Body of pancreas (tissue), 4 donors: ENCODE results near the gene RANBP17.

Source experiments
- POLR2A ChIP-seq, 3 donors: fragments of 450-650 bp; IDR thresholded peaks; one replicate each; pipeline ENCODE4 v1.6.1; 2016; ENCODE audit warnings: antibody characterized with exemption in 3 of 3, mild to moderate bottlenecking in 2 of 3
- TF ChIP-seq, protein P1 (sequence below), 7 experiments: fragments of 450-650 bp in 4 of 7; fragments of 200-600 bp in 3 of 7; sonication (generic) in 3 of 7; IDR thresholded peaks; one replicate each; pipeline ENCODE4 v1.5.1; 2016 to 2019; ENCODE audit warnings: antibody characterized with exemption in 7 of 7

GRCh38 chr5:171310819-171311321 is 449.1 kb downstream of the RANBP17 start:
- TF ChIP-seq, protein P1, sequence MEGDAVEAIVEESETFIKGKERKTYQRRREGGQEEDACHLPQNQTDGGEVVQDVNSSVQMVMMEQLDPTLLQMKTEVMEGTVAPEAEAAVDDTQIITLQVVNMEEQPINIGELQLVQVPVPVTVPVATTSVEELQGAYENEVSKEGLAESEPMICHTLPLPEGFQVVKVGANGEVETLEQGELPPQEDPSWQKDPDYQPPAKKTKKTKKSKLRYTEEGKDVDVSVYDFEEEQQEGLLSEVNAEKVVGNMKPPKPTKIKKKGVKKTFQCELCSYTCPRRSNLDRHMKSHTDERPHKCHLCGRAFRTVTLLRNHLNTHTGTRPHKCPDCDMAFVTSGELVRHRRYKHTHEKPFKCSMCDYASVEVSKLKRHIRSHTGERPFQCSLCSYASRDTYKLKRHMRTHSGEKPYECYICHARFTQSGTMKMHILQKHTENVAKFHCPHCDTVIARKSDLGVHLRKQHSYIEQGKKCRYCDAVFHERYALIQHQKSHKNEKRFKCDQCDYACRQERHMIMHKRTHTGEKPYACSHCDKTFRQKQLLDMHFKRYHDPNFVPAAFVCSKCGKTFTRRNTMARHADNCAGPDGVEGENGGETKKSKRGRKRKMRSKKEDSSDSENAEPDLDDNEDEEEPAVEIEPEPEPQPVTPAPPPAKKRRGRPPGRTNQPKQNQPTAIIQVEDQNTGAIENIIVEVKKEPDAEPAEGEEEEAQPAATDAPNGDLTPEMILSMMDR (IDR thresholded peaks at IDR 0.05): no peak
- no peak for TF ChIP-seq POLR2A (IDR thresholded peaks at IDR 0.05)
